Effector CD4-positive, alpha-beta T cell (primary cell): ENCODE results near the gene PPAT.
A peak's percentile ranks its signal among the peaks of the same experiment; 100 is the strongest.
"Not testable (repeated sequence)": the region's sequence is repeated elsewhere in the genome, so short reads cannot be mapped to it uniquely, and the experiment has no call there.

ENCODE experiments used
- DNase-seq: peaks from one replicate; pipeline ENCODE4 v3.0.0-alpha.2; 2020
- total RNA-seq: gene quantifications from one replicate; lab custom pipeline; 2026; lab: John Stamatoyannopoulos, UW

Gene PPAT
- 18.2 reads per million, percentile 45 among the genes with 10 or more reads in this experiment for total RNA-seq

DNA sequence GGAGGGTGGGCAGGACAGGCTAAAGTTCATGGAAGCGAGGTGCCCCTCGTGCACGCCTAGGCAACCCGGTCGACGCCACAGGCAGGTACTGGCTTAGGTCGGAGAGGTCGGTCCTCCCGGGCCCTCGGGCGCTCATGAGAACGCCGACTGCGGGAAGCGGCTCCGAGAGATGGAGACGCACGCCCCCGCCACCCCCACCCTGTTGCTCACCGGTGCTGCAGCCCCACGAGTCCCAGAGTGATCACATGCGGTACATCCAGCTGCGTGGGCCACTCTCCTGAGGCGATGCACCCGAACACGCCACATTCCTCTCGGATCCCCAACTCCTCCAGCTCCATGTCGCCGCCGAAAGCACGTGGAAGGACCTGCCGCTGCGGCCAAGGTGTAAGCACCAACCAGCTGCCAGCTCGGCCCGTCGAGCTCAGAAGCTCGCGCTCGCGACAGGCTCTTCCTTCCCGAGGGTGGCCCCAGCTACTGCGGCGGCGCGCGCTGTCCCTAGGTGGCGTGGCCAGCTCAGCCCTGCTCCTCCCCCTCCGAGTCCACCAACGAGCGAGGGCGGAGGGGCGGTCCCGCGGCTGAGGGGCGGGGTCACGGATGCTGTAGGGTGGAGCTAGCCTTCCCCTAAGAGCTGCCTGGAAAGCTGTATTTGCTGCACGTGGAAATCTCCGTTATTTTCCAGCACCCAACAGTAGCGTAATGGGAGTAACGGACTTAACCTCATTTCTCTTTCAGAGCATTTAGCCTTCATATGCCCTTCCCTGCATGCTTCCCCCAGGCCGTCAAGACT lies at the start of gene PPAT:
Gene PPAT, minus strand, starts transcription at position 476 of the 787 bp plus-strand sequence. Its CDS starts 138 bp downstream, at position 338.
- peak; percentile 98 for DNase-seq

DNA sequence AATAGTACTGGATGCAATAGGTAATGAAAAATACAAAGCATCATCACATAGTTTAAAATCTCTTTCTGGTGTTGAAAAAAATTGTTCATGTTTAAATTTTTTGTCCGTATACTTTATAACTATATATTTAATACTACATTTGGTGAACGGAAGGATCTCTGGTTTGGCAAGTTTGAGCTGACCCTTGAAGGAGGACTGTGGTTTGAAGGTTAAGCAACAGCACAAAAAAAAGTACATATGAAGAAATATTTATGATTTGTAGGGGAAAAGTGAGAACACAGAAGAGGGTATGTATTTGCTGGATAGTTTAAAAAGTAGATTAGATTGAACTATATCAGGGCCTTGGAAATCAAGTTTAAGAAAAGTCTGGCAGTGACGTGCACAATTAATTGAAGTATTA lies 45.3 kb upstream of the PPAT start:
- no peak for DNase-seq

- no peak for DNase-seq
Observed at GRCh38 chr4:56477192-56477702, 41.8 kb upstream of the PPAT start.

- no peak for DNase-seq
Observed at GRCh38 chr4:56475917-56476316, 40.5 kb upstream of the PPAT start.

GRCh38 chr4:56469489-56470210 lies 34.2 kb upstream of the PPAT start:
- DNase-seq, result no peak

DNA sequence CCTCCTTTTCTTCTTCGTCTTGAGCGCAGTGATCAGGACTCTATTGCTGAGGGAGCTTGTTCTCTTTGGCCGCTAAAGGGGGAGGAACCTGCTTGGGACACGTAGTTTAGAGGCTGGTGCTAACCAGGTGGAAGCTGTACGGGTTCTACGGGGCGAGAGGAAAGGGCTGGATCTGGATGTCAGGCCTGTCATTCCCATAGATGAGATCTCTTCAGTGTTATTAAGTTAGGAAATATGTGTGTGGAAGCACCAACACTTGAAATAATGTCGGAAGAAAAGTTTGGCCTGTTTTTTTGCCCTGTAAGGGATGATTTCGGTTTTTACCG lies 32.6 kb upstream of the PPAT start:
- DNase-seq, result no peak

- DNase-seq, result peak; percentile 92
Observed at GRCh38 chr4:56467284-56468096, 32.1 kb upstream of the PPAT start, which contains the start of gene SRP72. SRP72 (plus strand) TSS chr4:56467617; CDS start chr4:56467636, 19 bp downstream.

DNA sequence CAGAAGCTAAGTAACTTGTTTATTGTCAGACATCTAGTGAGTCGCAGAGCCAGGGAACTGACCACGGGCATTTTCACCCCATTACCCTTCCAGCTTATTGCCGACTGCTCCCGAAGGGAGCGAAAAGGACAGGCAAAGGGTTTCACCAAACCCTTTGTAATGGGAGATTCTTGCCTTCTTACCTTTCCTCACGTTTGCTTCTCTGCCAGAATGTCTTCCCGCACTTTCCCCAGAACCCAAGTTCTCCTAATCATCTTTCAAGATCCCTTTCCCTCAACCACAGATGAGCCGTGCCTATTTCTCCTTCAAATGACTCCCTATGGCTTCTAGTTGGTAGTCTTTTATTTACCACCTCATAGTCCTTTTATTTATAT lies 31.5 kb upstream of the PPAT start:
- DNase-seq, result no peak

DNA sequence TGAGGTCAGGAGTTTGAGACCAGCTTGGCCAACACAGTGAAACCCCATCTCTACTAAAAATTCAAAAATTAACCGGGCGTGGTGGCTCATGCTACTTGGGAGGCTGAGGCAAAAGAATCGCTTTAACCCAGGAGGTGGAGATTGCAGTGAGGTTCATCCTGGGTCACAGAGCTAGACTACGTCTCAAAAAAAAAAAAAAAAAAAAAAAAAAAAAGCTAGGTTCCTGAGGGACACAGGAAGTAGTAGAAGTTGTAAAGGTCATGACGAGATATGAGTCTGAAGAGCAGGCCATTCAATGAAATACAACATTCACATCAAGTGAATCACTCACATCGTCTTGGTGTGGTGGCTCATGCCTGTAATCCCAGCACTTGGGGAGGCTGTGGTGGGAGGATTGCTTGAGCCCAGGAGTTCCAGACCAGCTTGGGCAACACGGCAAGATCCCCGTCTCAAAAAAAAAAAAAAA lies 30.9 kb upstream of the PPAT start:
- not testable (repeated sequence) for DNase-seq

- DNase-seq, result no peak
Observed at GRCh38 chr4:56465599-56466295, 30.3 kb upstream of the PPAT start.

- no peak for DNase-seq
Observed at GRCh38 chr4:56464581-56464980, 29.2 kb upstream of the PPAT start.

- DNase-seq, result no peak
Observed at GRCh38 chr4:56463711-56464110, 28.3 kb upstream of the PPAT start.

GRCh38 chr4:56462157-56462556 lies 26.7 kb upstream of the PPAT start:
- DNase-seq, result no peak

DNA sequence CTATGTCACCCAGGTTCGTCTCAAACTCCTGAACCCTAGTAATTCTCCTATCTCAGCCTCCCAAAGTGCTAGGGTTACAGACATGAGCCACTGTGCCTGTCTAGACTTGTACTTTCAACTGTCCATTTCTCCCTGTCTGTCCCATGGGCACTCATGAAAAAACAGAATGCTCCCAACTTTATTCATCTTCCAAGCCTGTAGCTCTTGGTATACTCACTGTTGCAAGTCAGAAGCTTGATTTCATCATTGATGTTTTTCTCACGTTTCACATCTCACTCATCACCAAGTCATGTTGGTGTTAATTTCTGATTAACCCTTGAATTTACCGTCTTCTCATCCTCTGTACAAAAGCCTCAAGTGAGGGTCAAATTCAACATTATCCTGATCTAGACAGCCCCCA lies 24.7 kb upstream of the PPAT start:
- no peak for DNase-seq

DNA sequence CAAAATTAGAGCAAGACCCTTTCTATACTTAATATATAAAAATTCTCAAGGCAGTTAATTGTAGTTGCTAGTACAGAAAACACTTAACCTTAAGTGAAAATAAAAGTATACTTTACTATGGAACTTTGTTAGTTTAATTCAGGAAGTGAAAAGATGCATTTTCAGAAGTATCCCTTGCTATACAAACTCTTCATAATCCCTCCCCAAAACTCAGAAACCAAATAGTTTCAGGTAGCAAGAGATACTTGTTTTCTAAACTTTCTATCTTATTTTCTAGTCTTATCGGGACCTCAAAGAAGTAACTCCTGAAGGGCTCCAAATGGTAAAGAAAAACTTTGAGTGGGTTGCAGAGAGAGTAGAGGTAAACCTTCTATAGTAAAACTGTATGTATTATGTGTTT lies 14.9 kb upstream of the PPAT start:
- no peak for DNase-seq

DNA sequence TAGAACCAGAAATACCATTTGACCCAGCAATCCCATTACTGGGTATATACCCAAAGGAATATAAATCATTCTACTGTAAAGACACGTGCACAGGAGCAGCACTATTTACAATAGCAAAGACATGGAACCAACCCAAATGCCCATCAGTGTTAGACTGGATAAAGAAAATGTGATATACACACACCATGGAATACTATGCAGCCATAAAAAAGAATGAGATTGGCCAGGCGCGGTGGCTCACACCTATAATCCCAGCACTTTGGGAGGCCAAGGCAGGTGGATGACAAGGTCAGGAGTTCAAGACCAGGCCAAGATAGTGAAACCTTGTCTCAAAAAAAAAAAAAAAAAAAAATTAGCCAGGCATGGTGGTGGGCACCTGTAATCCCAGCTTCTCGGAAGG lies 14.1 kb upstream of the PPAT start:
- DNase-seq, result not testable (repeated sequence)

- DNase-seq, result no peak
Observed at GRCh38 chr4:56448301-56448700, 12.9 kb upstream of the PPAT start.

DNA sequence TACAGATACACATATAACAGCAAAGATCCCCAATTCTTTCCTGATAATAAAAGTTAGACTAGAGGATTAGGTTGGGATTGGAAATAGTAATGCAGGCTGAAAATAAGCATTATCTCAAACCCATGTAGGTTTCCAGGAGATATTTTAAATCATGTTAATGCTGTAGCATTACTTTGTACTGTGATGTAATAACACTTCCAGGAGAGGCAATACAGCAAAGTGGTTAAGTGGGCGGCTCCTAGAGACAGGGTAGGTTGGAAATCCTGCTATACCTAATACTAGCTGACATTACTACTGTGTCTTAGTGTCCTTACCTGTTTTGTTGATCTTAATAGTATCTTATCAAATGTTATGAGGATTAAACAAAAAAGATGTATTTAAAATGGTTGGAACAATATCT lies 10.3 kb upstream of the PPAT start:
- DNase-seq, result no peak

DNA sequence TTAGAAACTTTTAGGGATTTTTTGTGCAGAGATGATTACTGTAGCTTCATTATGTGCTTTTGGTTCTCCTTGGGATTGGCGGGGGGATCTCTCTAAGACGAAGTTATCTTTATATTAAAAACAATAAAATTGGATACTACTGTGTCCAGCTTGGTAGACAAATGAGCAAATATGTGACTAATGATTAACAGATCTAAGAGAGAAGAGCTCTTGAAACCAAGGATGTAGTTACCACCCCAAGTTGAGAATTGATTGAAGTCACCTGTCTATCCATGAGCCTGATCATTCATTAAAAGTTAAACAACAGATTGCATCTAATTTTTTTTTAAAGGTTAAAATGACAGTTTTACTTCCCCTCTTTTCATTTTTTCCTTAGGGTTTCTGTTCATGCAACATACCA lies 9.3 kb upstream of the PPAT start:
- DNase-seq, result no peak

- no peak for DNase-seq
Observed at GRCh38 chr4:56440983-56441382, 5.6 kb upstream of the PPAT start.

DNA sequence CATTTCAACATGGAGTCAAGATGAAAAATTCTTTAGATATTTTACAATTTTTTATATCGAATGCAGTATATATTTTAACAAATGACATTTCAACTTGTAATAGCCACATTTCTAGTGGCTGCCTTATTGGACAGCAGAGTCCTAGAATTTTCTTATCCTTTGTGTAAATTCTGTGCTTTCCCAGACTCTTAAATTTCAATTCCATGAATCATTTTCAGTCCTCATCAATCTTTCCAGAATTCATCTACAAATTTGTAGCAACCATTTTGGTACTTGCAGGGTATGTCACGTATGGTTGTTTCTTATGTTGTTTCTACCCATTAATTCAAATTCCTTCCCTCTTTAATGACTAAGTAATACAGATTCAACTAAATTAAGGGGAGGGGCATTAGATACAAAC lies 3.4 kb upstream of the PPAT start:
- DNase-seq, result no peak

GRCh38 chr4:56434599-56435139 lies 746 bp downstream of the PPAT start:
- no peak for DNase-seq
